T follicular helper cell (primary cell): Measurements from ENCODE around the gene COL4A4.

Experiments used
- DNase-seq: peaks from one replicate; pipeline ENCODE4 v3.0.0-alpha.2; 2020; ENCODE audit warnings: low read depth

COL4A4 gene

DNA sequence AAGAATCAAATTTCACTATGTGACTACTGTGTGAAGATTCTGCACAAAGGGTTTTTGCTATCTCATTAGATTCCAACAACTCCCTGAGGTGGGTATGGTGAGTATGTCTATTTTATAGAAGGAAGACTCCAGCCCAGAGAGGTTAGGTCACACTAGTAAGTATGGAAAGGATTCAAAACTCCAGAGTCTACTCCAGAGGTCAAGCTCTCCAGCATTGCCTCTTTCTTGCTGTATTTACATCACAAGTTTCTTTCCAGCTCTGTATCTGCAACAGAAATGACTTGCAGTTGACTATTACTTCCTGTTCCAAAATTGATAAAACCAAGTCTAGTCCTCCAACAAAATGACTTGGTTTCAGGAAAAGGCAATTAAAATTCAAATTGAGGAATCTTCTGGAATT, 2.1 kb downstream of the COL4A4 start:
- DNase-seq: no peak

GRCh38 chr2:227160164-227160563, 3.8 kb downstream of the COL4A4 start:
- no peak for DNase-seq

DNA sequence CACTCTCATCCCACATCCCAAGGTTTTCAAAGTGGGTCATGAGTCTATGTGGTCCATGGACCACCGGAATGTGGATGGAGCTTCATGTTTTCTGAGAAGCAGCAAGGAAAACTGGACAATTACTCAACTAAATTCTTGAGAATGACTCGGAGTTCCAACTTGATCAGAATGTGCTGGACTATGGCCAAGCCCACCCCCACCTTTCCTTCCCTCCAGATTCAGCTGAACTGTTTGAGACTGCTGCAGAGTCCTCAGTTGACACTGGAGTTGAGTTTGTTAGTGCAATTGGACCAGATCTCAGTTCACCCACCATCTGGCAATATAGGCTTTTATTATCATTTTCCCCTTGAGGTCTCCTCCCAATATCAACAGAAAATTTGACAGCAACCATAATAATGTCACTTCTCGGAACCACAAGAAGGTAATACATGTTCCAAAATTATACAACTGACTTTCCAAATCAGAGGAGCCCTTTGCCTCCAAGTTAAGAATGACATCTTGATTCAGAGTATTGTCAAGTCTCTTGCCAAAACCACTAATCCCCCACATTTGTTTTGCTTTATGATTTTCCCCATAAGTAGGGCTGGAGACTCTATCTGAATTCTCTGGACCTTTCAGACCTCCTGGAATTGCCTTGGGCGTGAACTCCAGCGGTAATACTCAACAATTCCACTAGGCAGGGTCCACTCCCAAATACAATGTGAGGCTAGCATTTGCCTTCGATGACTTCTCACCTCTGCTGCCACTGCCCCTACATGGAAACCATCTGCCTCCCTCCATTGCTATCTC, 8.8 kb downstream of the COL4A4 start:
- no peak for DNase-seq

- DNase-seq: no peak
Measured at GRCh38 chr2:227153758-227154486, 10.1 kb downstream of the COL4A4 start.

- DNase-seq: no peak
Measured at GRCh38 chr2:227153307-227153706, 10.7 kb downstream of the COL4A4 start.

- DNase-seq: no peak
Measured at GRCh38 chr2:227152093-227152766, 11.8 kb downstream of the COL4A4 start.

DNA sequence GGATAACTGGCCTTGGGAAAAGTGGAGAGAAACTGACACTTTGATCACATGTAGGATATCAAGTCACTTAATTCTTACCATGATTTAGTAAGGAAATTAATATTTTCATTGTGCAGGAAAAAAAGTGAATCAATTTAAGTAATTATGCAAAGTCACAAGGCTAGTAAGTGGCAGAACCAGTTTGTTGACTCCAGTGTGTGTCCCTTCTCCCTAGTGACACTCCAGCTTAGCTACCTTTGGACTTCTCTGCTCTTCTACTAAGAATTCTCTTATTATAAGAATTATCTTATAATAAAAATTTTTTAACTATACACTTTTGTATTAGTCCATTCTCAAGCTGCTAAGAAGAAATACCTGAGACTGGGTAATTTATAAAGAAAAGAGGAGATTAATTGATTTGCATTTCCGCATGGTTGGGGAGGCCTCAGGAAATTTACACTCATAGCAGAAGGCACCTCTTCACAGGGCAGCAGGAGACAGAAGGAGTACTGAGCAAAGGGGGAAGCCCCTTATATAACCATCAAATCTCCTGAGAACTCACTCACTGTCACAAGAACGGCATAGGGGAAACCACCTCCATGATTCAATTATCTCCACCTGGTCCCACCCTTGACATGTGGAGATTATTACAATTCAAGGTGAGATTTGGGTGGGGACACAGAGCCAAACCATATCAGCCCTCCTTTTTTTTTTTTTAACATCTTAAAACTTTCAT, 13.6 kb downstream of the COL4A4 start:
- DNase-seq: no peak

- no peak for DNase-seq
Measured at GRCh38 chr2:227148106-227148505, 15.9 kb downstream of the COL4A4 start.

DNA sequence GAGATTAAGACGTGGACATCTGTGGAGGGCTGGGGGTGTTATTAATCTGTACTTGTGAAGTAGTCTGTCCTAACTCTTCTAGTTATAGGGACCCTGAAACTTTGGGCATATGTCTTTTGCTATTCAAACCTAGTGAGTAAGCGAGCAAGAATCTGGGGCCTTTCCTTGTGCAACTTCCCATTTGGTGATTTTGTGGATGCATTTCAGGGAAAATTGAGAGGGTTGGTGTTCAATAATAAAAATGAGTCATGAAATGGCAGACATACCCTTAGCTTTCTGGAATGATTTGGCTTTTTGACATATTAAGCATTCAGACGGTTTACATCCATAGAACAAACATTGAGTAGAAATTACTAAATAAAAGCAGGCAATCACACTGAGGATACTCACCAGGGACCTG, 17.0 kb downstream of the COL4A4 start:
- DNase-seq: no peak

- DNase-seq: no peak
Measured at GRCh38 chr2:227146456-227146855, 17.5 kb downstream of the COL4A4 start.

GRCh38 chr2:227143895-227144294, 20.1 kb downstream of the COL4A4 start:
- DNase-seq: no peak

DNA sequence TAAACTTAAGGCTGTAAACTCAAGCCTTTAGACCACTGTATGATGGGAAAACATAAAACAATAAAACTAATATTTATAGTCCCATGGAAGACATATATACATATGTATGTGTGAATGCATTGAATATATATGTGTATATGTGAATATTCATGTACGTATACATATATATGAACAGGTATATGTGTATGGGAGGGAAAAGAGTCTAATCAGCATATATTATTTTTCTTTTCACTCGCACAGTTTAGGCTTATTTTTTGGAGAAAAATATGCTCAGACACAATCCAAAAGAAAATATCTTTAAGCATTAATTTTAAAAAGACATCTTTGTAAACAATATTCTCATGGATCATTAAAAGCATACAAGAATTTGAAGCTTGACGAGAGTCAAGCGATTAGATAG, 22.7 kb downstream of the COL4A4 start:
- DNase-seq: no peak

DNA sequence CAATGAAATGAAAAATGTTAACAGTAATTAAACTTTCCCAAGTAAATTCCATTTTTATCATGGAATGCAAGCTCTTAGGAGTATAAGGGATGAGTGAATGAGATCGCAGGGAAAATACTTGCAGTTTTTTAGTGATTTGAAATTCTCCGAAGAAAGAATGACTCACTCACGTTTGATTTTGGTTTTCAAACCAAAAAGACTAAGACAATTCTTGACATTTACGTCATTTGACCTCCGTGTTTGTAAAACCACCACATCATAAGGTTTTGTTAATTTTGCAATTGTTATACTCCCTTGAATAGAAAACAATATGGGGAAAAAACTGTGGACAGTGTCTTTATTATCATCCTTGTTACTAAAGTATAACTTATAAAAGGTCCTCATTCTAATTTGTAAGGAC, 29.4 kb downstream of the COL4A4 start:
- no peak for DNase-seq

- no peak for DNase-seq
Measured at GRCh38 chr2:227132986-227133385, 31.0 kb downstream of the COL4A4 start.

GRCh38 chr2:227130636-227131035, 33.4 kb downstream of the COL4A4 start:
- no peak for DNase-seq

DNA sequence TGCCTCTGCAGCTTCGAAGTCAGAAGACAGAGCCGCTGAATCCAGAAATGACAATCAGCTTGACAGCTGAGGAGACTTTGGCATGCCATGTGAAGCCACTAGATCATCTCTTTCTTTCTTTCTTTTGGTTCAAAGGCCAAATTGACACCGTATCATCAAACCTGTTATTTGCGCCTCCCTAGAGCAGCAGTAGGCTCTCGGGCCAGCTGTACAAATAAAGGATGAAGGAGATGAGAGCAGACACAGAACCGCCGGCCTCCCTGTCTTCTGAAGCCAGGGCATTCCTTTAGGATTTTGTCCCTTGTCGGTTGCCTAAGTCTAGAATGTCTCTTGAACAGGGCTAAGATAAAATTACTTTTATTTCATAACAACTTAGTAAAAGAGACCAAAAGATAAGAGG, 36.8 kb downstream of the COL4A4 start:
- DNase-seq: no peak

- DNase-seq: no peak
Measured at GRCh38 chr2:227125506-227125905, 38.5 kb downstream of the COL4A4 start.

DNA sequence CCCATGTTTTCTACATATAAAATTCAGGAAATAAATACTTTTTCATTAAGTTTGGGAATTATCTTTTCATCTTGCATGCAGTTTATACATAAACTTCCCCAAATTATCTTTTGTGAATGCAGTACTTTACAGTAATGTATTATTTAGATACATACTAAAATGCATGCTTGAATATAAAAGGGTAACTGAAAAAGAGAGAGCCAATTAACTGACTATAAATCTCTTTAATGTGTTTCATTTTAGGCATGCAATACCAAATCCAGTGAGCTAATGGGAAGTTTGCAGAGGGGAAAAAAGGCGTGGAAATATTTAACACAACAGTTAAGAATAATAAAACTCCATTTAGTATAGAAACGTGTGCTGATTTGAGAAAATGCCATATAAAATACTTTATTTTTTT, 39.2 kb downstream of the COL4A4 start:
- no peak for DNase-seq

DNA sequence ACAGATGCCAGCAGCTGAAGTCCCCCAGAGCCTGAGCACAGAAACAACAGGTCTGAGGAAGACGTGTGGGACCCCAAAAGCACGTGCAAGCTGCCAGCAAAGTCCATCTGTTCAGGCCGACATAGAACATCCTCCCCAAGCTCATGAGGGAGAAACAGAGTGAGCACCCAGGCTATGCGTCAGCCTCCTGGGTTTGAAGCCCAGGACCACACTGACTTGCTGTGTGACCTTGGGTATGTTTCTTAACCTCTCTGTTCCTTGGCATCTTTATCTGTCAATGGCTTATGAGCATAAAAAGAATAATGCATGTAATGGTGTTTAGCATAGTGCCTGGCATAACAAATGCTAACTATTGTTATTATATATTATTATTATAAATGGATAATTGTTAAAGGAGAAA, 40.3 kb downstream of the COL4A4 start:
- DNase-seq: no peak

DNA sequence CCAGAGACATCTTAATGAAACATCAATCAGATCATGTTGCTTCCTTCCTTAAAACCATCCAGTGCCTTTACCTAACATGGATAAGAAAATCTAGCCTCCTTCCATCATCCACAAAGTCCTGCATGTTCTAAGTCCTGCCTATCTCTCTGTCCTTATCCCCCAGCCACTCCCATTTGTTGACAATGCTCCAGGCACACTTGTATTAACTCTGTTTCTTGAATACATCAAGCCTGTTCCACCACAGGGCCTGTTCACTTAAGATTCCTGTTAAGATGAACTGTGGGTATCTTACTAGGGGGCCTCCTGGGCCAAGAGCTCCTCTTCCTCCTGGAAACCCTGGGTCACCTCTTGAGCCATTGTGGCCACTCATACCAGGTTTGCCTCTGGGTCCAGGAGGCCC, 45.7 kb downstream of the COL4A4 start:
- DNase-seq: no peak

- DNase-seq: no peak
Measured at GRCh38 chr2:227117852-227118251, 46.2 kb downstream of the COL4A4 start.

DNA sequence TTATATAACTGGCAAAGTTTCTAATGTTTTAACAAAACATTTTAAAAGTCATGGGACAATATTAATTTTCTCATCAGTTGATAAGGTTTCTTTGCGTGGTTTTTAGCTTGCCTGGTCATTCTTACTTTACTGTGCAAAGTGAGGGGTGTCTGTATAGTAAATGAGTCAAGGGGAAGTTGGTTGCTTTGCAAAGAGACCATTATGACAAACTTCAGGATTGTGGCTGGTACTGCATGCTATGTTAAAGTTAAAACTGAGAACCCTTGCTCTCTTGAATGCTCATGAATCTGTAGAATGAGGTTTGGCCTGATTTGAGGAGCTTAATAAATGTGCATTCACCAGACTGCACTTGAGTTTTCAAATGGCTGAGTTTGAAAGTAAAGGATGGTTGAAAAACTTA, 47.0 kb downstream of the COL4A4 start:
- no peak for DNase-seq
